ENCODE measurements around the gene CAD.

CAD gene

DNA sequence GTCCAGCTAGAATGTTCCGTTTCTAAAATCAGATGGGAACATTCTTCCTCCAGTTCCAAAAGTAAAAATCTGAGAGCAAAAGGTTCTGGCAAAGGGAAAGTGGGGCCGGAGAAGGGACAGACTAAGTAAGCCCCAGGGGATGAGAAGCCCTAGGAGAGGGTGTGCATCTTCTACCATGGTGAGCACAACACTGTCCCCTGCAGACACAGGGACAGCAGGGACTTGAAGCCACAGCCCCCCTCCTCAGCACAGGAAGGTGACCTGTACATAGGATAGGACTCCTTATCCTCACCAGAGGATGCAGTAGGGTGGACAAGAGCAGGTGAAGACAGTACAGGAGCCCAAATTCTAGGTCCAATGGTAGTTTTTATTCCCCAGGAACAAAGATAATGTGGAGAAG is 17.9 kb upstream of the CAD start:
- DNase-seq: no peak

- DNase-seq: no peak
Measured at GRCh38 chr2:27201675-27202074, 15.5 kb upstream of the CAD start.

DNA sequence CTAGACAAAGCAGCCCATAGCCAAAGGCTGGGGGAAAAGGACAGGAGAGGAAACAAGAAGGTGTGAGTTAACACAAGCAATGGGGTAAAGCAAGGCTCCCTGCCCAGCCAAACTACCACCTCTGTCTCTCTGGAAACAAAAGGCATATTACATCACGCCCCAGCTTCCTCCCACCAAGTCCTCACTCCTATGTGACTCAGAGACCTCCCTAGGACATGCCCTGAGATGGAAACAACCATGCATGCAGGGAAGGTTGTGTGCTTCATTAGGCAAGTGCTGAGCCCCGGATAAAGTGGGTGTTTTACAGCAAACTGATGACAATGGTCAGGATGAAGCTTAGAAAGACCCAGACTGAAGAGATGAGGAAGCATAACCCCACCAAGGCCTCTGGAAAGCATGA is 14.3 kb upstream of the CAD start:
- DNase-seq: no peak

- DNase-seq: no peak
Measured at GRCh38 chr2:27203741-27204140, 13.4 kb upstream of the CAD start.

- DNase-seq: no peak
Measured at GRCh38 chr2:27204566-27204965, 12.6 kb upstream of the CAD start.

DNA sequence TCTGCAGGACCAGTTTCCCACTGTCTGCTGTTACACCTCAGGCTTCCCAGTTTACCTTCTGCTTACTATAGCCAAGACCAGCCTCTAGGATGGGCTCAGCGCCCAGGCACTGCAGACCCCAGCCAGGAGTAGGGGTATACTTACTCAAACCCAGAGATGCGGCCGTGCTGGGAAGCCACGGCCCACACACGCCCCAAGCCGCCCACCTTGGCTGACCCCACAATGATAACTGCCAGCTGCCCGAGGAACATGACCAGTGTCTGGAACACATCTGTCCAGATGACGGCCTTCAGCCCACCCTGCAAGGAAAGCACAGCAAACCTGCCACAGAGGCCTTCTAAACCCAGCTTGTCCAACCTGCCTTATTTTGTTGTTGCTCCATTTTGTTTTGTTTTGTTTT is 12.0 kb upstream of the CAD start:
- no peak for DNase-seq

DNA sequence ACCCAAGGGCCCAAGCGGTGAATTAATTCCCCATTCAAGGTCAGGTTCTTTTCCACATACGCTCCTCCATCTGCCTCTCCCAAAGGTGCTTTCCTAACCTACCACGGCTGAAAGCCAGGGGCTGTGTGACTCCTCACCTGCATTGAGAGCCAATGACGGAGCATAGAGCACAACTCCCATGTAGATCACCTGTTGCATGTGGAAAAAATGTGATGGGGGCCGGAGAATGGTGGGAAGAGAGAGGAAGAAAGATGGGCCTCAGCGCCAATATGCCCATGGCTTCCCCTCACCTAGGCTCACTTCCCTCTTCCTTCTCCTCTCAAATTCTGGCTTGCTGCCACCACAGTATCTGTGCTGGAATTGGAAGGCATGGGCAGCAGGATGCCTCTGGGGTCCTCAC is 10.8 kb upstream of the CAD start:
- DNase-seq: no peak

DNA sequence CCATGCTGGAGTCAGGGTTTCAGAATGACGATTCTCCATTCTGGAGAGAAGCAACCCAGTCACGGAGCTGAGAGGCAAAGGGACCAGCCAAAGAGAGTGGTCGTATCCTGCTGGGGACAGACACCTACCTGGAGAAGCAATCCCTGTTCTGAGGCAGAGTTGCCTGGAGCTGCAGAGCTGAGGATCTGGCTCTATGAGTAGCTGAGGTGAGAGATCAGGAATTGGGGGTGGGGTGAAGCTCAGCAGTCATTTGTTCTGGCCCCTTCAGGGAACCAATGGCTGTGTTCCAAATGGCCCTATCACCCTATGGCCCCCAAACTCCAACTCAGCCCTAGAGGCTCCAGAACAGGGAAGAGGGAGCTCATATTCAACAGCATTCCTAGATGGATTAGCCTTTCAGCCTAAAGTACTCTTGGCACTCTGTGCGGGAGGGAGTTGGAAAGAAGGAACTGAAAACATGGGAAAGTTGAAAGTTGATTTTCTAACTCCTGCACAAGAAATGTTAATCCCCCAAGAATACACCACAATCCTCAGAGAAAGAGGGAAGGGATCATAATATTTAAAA is 8.6 kb upstream of the CAD start:
- DNase-seq: no peak

DNA sequence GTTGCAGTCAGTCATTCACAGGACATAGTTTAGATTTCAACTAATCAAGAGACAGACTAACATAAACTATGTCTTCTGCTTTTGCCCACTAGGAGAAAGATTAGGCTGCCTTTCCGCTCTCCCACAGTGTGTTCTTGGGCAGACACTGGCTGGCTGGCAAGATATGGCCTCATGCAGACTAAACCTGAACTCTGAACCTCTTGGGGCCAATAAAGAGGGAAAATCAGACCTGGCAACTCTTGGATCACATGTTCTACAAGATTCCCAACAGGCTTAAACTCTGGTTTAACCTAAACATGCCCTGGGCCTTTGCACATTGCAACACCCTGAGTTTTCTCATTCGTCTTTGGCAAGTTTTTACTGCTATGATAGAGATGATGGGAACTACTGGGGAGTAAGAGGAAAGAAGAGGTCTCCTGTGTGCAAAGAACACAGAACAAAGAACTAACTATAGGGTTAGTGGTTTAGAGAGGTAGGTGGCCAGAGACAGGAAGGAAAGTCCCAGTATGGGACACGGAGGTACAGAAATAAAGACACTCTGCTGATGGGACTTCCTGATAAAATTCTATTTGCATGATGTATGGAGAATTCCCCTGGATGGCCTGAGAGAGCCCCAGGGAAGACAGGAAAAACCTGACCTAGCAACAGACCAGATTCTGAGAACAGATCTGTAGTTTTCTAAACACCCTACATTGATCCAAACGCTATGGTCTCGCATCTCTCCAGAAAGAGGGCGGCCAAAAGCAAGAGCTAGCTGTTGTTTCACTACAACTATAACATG is 7.4 kb upstream of the CAD start:
- DNase-seq: no peak

DNA sequence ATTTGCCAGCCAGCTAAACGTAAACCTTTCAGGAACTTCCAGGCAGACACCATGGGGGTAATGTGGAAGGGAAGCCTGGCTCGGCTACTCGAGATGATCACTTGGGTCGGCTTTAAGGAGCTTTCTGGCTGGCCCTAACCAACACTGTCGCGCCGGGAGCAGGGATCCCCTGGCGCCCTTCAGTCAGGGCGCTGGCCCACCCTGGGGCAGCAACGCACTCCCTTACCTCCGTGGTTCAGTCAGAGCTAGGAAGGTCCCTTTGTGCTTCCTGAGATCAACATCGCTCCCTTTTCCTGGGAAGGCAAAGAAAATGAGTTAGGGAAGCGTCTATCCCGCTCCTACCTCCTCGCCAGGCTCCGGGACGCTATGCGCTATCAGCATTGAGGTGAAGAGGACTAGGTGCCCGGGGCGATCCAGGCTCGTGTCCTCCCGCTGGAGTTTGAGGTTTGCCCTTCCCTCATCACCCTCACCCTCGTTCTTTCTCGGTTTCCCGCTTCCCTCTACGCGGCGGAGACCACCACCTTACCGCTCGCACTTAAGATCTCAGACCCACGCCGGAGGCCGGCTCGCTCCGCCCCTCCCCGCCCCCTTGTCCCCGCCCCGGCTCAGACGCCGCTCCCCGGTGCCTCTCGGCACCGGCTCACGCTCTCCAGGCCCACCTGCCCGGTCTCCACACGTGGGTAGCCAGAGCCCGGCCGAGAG is 5.8 kb upstream of the CAD start:
- DNase-seq: no peak

DNA sequence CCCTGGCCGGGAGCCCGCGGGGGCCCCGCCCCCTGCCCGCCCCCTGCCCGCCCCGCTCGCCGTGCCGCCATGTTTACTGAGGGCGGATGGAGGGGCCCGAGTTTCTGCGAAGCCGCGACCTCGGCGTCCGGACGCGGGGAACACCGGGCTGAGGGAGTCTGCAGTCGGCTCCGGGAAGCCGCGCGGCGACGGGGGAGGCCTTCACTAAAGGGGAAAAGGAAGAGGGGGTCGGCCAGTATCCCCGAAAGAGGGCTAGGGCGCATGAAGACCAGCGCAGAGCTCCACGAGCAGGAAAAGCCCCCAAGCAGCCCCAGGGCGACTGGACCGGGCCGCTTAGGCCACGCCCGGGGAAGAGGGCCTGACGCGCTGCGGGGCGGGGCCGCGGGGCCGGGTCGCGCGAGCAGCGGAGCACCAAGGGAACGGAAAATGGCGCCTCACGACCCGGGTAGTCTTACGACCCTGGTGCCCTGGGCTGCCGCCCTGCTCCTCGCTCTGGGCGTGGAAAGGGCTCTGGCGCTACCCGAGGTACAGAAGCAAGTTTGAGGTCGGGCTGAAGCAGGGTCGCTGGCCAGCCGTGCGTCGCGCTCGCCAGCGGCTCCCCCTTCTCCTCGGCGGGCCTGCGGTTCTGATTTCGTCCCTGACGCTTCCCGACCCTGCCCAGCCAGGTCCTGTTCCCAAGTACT is 5.1 kb upstream of the CAD start, which contains the start of the genes ATRAID and SLC5A6:
Gene ATRAID, plus strand, starts transcription at position 99 of the 683 bp plus-strand sequence. Its CDS starts 328 bp downstream, at position 427.
Gene SLC5A6, minus strand, starts transcription at position 326 of the 683 bp plus-strand sequence. CDS start 4,618 bp downstream, outside the sequence.
- DNase-seq: peak; percentile 93 to 99 (median 98)

GRCh38 chr2:27212626-27213471 is 4.3 kb upstream of the CAD start:
- DNase-seq: peak in 2 of 3 experiments; percentile 72 to 83

- no peak for DNase-seq
Measured at GRCh38 chr2:27214941-27215340, 2.2 kb upstream of the CAD start.

DNA sequence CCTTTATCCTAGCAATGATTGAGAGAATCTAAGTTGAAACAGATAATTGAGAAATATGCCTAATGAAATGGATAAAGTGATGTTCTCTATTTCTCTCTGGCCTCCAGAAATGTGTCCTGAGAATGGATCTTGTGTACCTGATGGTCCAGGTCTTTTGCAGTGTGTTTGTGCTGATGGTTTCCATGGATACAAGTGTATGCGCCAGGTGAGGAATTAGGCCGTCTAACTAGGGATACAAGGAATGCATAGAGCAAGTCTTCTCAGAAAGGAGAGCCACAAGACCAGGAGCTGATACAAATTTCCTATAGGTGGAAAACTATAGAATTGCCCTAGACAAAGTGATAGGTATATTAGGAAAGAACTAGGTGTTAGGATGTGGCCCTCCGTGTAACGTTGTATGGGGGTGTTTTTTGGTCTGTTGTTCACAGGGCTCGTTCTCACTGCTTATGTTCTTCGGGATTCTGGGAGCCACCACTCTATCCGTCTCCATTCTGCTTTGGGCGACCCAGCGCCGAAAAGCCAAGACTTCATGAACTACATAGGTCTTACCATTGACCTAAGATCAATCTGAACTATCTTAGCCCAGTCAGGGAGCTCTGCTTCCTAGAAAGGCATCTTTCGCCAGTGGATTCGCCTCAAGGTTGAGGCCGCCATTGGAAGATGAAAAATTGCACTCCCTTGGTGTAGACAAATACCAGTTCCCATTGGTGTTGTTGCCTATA is 592 bp upstream of the CAD start:
- DNase-seq: peak in 2 of 3 experiments; percentile 39 to 47

DNA sequence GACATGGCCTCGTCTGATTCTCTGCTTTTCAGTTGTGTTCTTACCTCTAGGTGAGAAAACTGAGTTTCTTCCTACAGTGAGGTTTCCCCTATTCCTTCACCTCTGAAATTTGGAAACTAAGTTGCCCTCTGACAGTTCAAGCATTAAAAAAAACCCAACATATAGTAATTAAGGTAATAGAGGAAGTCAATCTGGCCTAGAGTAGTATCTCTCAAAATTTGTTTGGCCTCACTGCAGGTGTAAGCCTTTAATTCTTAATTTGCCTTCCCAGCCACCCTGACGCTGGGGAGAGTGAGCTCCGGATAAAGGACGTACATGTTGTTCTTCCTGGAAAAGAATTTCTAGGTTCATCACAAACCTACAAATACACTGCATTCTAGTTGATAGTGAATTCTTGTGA is 1.4 kb downstream of the CAD start:
- DNase-seq: no peak

GRCh38 chr2:27219091-27219490 is 1.9 kb downstream of the CAD start:
- no peak for DNase-seq

DNA sequence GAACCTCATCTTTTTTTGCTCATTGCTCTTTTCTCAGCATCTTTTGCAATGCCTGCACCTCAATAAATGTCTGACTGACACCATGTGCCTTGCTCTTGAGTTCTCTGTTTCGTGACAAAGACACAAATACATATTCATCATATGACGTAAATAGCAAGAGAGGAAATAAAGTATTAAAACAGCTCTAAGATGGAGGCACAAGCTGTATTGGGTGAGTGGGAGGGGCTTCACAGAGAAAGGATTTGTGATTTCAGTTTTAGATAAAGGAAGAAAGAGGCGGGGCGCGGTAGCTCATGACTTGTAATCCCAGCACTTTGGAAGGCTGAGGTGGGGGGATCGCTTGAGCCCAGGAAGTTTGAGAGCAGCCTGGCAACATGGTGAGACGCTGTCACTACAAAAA is 2.9 kb downstream of the CAD start:
- DNase-seq: no peak

DNA sequence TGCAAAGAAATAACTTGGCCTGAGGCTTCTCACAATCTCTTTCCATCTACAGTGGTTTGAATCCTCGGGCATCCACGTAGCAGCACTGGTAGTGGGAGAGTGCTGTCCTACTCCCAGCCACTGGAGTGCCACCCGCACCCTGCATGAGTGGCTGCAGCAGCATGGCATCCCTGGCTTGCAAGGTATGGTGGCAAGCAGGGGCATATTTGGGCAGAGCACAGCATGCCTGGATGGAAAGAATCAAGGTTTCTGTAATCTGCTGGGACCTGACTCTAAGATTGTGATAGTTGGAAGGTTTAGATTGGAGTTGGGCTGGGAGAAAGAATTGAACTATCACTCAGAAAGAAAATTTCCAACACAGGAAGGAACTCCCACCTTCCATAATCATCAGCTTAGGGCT is 4.0 kb downstream of the CAD start:
- no peak for DNase-seq

GRCh38 chr2:27222407-27222806 is 5.2 kb downstream of the CAD start:
- DNase-seq: no peak

- no peak for DNase-seq
Measured at GRCh38 chr2:27223416-27223815, 6.2 kb downstream of the CAD start.

- no peak for DNase-seq
Measured at GRCh38 chr2:27225526-27225925, 8.4 kb downstream of the CAD start.

GRCh38 chr2:27227501-27227900 is 10.3 kb downstream of the CAD start:
- no peak for DNase-seq

Data from NCI-H1417 (cell line).